Effector memory CD8-positive, alpha-beta T cell (primary cell): Measurements from ENCODE around the gene CD247.

ENCODE experiments used
- ATAC-seq: fragments of 150-1000 bp; cut with Tn5 transposase; replicated peaks from 2 replicates; pipeline ENCODE4 v1.10.0; 2021; ENCODE audit warnings: mild to moderate bottlenecking, moderate library complexity
- DNase-seq, 3 experiments: peaks; one replicate each; pipeline ENCODE4 v3.0.0; 2021
- H3K27ac Mint-ChIP-seq, 2 donors: one replicate each; pipeline ENCODE4 v1.8.0; 2022; ENCODE audit warnings: mild to moderate bottlenecking in 2 of 2, mixed read lengths in 2 of 2, moderate library complexity in 2 of 2
- H3K27me3 Mint-ChIP-seq, 2 donors: one replicate each; pipeline ENCODE4 v1.8.0; 2022; ENCODE audit warnings: mixed read lengths in 2 of 2
- H3K36me3 Mint-ChIP-seq: one replicate; pipeline ENCODE4 v1.8.0; 2022; ENCODE audit warnings: mild to moderate bottlenecking, moderate library complexity, mixed read lengths; ENCODE audit not compliant: insufficient read depth
- H3K4me1 Mint-ChIP-seq, 2 donors: one replicate each; pipeline ENCODE4 v1.8.0; 2022; ENCODE audit warnings: low read depth in 2 of 2, mixed read lengths in 2 of 2
- H3K4me3 Mint-ChIP-seq, 2 donors: one replicate each; pipeline ENCODE4 v1.8.0; 2022; ENCODE audit warnings: mild to moderate bottlenecking in 2 of 2, mixed read lengths in 2 of 2, moderate library complexity in 2 of 2
- H3K9me3 Mint-ChIP-seq, 2 donors: one replicate each; pipeline ENCODE4 v1.8.0; 2022; ENCODE audit warnings: mixed read lengths in 2 of 2

CD247 gene

DNA sequence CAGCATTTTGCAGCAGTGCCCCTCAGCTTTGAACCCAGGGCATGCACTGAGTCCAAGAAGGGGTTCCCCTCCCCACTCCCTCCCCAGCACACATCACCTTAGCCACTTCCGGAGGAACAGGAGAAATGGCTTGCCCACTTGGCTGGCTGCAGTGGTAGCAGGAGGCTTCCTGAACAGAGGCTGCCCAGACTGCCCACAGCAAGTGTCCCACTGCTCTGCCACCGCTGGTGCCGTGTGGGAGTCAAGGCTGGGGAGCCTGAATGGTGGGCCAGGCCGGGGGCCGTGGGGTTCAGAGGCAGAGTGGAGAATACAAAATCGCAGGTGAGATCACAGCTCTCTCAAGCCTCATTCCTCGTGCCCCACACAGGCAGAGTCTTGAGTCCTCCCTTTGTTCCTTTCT, 34.5 kb downstream of the CD247 start:
- ATAC-seq (peak; percentile 31), DNase-seq (no peak)
- Mint-ChIP-seq H3K4me3 (peak overlapping the region; percentile 77 to 79), H3K27me3 (no peaks in the 10 kb centered on the region), H3K4me1 (peaks cover 81 to 97% of the 10 kb centered on the region in 2 donors), H3K36me3 (peaks cover 78% of the 10 kb centered on the region), H3K9me3 (no peaks in the 10 kb centered on the region), H3K27ac (peak overlapping the region; percentile 89 to 95)

- Mint-ChIP-seq H3K27ac (peak overlapping the region; percentile 89 to 95), H3K36me3 (peaks cover 77% of the 10 kb centered on the region), H3K27me3 (no peaks in the 10 kb centered on the region), H3K4me1 (peaks cover 85 to 96% of the 10 kb centered on the region in 2 donors), H3K9me3 (no peaks in the 10 kb centered on the region), H3K4me3 (peak overlapping the region; percentile 77 to 79)
- ATAC-seq (peak; percentile 13), DNase-seq (no peak)
These were observed 36.1 kb downstream of the CD247 start for GRCh38 chr1:167482184-167482583.

DNA sequence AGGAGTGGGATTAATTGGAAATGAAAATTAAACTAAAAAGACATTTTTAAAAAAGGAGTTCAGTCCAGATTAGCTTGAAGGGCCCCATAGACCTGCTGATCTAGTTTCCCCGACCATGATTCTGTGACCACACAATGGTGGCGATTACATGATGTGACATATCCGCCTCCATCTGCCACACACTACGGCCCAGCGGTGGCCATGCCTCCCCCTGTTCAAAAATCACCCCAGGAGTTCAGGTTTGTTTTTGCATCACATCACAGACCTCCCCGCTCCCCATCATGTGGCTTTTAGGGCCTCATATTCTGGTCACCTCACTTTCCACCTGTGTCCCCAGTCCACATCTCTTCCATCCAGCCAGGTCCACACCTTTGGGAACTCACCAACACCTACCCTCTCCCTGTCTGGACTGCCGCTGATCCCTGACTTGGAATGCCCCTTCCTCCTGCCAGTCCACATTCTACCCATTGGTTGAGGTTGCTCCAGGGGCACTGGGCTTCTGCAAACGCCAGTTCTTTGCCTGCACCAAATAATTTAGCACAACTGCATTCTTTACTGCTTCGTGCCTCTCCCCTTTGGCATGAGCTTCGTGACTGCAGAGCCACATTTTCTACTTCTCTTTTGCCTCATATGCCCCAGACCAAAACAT, 38.9 kb downstream of the CD247 start:
- ATAC-seq: peak; percentile 60
- no peaks in the 10 kb centered on the region for H3K27me3 Mint-ChIP-seq
- H3K36me3 Mint-ChIP-seq: peaks cover 82% of the 10 kb centered on the region
- no peaks in the 10 kb centered on the region for H3K9me3 Mint-ChIP-seq
- H3K27ac Mint-ChIP-seq: peak overlapping the region; percentile 56 to 61
- H3K4me1 Mint-ChIP-seq: peaks cover 78 to 95% of the 10 kb centered on the region in 2 donors
- H3K4me3 Mint-ChIP-seq: peak overlapping the region; percentile 20 to 28
- no peak for DNase-seq

DNA sequence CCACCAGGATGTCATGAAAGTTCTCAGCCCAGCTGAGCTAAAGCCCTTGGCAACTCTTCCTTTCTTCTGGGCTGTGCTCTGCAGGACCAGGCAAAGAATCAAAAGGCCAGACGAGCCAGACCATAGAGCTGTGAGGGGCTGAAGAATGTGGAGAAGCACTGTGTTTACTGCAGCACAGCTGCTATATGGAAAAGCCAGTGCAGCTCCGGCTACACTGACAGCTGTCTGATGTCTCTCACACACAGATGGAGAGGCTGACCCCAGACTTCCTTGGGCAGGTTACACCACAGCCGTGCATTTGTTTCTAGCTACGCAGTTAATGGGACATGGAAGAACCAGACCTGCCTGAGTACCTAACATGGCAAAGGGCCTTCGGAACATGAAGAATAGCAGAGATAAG, 40.3 kb downstream of the CD247 start:
- peaks cover 77 to 95% of the 10 kb centered on the region in 2 donors for H3K4me1 Mint-ChIP-seq
- H3K4me3 Mint-ChIP-seq: peak overlapping the region; percentile 27 to 43
- no peak for ATAC-seq
- peaks cover 81% of the 10 kb centered on the region for H3K36me3 Mint-ChIP-seq
- no peak for DNase-seq
- H3K27me3 Mint-ChIP-seq: no peaks in the 10 kb centered on the region
- peak overlapping the region; percentile 56 to 74 for H3K27ac Mint-ChIP-seq
- H3K9me3 Mint-ChIP-seq: no peaks in the 10 kb centered on the region

GRCh38 chr1:167476061-167476460, 42.3 kb downstream of the CD247 start:
- no peak for ATAC-seq
- Mint-ChIP-seq H3K4me1 (peaks cover 69 to 90% of the 10 kb centered on the region in 2 donors), H3K9me3 (no peaks in the 10 kb centered on the region), H3K27ac (peak overlapping the region; percentile 56 to 77), H3K4me3 (peak overlapping the region; percentile 36 to 79), H3K27me3 (no peaks in the 10 kb centered on the region), H3K36me3 (peaks cover 84% of the 10 kb centered on the region)
- DNase-seq: no peak

DNA sequence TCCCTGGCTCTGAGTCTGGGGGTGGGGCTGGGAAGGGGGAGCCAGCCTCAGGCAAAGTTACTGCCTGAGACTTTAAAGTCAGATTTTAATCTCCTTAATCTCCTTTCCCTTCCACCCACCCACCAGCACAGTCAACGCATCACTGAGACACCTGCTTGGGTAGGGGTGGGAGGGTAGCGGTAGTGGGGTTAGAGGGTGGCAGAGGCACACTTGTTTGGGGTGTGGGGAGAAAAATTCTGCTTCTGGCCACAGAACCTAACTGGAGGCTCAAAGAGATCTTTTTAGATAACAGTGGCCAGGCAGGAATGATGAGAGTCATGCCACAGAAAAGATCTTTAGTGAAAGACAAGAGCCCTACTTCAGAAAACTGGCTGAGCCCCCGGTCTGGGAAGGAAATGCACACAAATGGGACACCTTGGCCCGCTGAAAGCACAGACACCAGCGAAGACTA, 44.1 kb downstream of the CD247 start:
- DNase-seq (no peak), ATAC-seq (peak; percentile 83)
- no peaks in the 10 kb centered on the region for H3K27me3 Mint-ChIP-seq
- peak overlapping the region; percentile 70 to 79 for H3K4me3 Mint-ChIP-seq
- no peaks in the 10 kb centered on the region for H3K9me3 Mint-ChIP-seq
- peaks cover 84% of the 10 kb centered on the region for H3K36me3 Mint-ChIP-seq
- H3K27ac Mint-ChIP-seq: peak overlapping the region; percentile 77 to 83
- H3K4me1 Mint-ChIP-seq: peaks cover 58 to 82% of the 10 kb centered on the region in 2 donors

GRCh38 chr1:167473761-167474160, 44.6 kb downstream of the CD247 start:
- no peaks in the 10 kb centered on the region for H3K27me3 Mint-ChIP-seq
- H3K27ac Mint-ChIP-seq: peak overlapping the region; percentile 77 to 83
- peak overlapping the region; percentile 70 to 79 for H3K4me3 Mint-ChIP-seq
- no peaks in the 10 kb centered on the region for H3K9me3 Mint-ChIP-seq
- DNase-seq (no peak), ATAC-seq (peak; percentile 65)
- peaks cover 59 to 82% of the 10 kb centered on the region in 2 donors for H3K4me1 Mint-ChIP-seq
- peaks cover 86% of the 10 kb centered on the region for H3K36me3 Mint-ChIP-seq

DNA sequence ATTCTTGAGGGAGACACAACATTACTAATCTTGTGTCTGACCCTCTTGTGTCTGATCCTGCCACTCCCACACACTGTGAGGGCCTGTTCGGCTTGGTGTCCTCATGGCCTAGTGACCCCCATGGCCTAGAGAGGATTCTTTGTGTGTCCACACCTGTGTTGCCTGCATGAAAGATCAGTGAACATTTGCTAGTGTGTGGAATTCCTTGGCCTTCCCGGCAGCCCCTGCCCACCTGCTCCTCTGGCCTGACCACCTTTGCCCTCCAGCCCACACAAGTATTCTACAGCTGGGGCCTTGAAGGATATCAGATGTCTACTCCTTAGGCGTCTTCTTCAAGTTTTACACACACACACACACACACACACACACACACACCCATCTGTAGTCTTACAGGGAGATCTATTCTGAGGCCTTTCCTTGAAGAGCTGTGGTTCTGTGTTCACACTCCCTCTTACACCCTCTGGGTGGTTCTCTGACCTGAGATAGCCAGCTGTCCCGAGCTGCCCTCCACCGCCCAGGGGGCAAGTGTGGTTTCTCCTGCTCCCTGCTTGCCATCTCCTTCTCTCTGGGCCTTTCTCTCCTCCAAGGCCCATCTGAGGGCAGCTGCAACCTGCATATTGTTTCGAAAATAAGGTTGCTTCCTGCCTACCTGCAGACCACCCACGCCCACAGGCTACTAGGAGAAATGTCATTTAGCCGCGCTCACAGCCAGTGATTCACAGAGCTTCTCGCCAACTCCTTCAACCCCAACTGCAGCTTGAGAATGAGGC, 45.4 kb downstream of the CD247 start:
- H3K27me3 Mint-ChIP-seq: no peaks in the 10 kb centered on the region
- peak overlapping the region; percentile 77 to 83 for H3K27ac Mint-ChIP-seq
- H3K36me3 Mint-ChIP-seq: peaks cover 85% of the 10 kb centered on the region
- H3K4me1 Mint-ChIP-seq: peaks cover 57 to 83% of the 10 kb centered on the region in 2 donors
- ATAC-seq (no peak), DNase-seq (no peak)
- no peaks in the 10 kb centered on the region for H3K9me3 Mint-ChIP-seq
- peak overlapping the region; percentile 70 to 79 for H3K4me3 Mint-ChIP-seq

DNA sequence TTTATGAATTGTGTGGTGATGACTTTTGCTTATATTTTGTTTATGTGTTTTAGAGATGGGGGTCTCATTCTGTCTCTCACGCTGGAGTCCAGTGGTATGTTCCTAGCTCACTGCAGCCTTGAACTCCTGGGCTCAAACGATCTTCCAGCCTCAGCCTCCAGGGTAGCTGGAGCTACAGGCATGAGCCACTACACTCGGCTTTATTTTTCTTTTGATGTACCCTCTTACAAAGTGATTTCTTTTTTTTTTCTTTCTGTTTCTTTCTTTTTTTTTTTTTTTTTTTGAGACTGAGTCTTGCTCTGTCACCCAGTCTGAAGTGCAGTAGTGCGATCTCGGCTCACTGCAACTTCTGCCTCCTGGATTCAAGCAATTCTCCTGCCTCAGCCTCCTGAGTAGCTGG, 46.8 kb downstream of the CD247 start:
- Mint-ChIP-seq H3K9me3 (no peaks in the 10 kb centered on the region), H3K4me3 (peak overlapping the region in 1 of 2 donors; percentile 43), H3K4me1 (peaks cover 48 to 69% of the 10 kb centered on the region in 2 donors), H3K36me3 (peaks cover 83% of the 10 kb centered on the region), H3K27me3 (no peaks in the 10 kb centered on the region), H3K27ac (peak overlapping the region in 1 of 2 donors; percentile 83)
- ATAC-seq (no peak), DNase-seq (no peak)

DNA sequence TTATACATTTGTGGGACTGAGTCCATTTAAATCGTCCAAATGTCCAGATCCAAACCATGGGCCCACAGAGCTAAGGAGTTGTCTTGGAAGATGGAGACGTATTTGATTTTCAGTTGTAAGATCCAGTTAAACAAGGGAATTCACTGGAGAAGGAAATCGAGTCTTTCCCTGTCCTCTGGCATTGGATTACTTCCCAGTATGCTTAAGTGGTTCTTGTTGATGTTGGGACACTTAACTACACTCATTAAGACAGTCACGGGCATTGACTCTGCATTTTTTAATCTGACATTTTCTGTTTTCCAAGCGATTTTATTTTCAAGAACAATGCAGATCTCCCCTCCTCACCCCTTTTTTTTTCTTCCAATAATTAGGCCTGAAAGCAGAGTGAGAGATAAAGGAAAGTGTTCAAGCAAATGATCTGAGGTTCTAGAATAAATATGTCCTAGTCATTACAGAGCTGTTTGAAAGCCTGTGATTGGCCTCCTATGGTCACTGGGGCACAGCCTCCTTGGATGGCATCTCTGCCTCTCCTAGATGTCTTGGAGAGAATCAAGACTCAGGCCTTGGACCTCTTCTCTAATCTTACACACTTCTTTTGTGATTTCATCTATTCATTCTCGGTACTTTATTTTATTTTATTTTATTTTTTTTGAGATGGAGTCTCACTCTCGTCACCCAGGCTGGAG, 48.9 kb downstream of the CD247 start:
- ATAC-seq: no peak
- H3K9me3 Mint-ChIP-seq: no peaks in the 10 kb centered on the region
- peak overlapping the region; percentile 58 to 83 for H3K27ac Mint-ChIP-seq
- peaks cover 80% of the 10 kb centered on the region for H3K36me3 Mint-ChIP-seq
- DNase-seq: no peak
- no peak overlapping the region for H3K4me3 Mint-ChIP-seq
- peaks cover 40 to 63% of the 10 kb centered on the region in 2 donors for H3K4me1 Mint-ChIP-seq
- H3K27me3 Mint-ChIP-seq: no peaks in the 10 kb centered on the region

DNA sequence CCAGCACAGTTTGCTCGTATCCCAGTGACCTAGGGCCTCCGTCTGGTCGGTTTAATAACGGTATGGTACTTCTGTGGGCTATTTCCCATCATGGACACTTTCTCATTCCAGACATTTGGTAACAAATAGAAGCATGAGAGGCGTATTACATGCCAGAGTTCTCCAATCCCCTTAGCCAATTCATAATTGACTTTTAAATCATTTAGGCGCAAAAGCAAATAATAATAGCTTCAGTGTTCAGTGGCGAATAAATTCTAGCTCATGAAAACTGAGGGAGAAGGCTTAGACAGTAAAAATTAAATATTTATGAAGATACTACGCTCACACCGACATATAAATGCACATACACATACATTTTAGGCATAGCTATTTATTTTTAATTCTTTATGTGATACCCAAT, 50.6 kb downstream of the CD247 start:
- peaks cover 29 to 62% of the 10 kb centered on the region in 2 donors for H3K4me1 Mint-ChIP-seq
- DNase-seq: no peak
- H3K27me3 Mint-ChIP-seq: no peaks in the 10 kb centered on the region
- H3K9me3 Mint-ChIP-seq: no peaks in the 10 kb centered on the region
- H3K27ac Mint-ChIP-seq: peak overlapping the region; percentile 58 to 83
- H3K4me3 Mint-ChIP-seq: no peak overlapping the region
- H3K36me3 Mint-ChIP-seq: peaks cover 76% of the 10 kb centered on the region
- ATAC-seq: no peak

DNA sequence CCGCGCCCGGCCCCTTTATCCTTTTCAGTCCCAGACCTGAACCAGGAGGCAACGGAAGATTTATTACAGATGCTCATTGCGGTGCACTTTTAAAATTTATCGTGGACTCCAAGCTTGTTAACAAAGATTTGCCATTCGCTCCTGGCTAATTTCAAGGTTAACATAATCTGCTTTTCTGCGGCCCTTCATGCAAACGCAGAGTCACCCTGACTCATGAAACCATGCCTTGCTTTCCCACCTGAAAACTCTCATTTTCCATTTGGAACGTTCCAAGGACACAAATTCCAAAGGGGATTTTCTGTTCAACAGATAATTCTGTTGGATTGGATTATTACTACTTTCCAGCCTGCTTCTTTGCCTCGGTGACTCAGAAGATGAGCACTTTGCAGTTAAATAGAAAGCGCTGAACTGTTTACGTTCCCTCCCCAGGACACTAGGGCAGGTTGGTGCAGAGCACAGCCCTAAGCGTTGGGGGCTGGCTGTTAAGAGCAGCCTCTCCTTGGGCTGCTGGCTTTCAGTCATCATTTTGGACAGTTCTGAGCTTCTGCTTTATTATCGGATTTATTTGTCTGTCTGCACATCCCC, 51.1 kb downstream of the CD247 start:
- no peaks in the 10 kb centered on the region for H3K27me3 Mint-ChIP-seq
- peak overlapping the region in 1 of 2 donors; percentile 58 for H3K27ac Mint-ChIP-seq
- H3K36me3 Mint-ChIP-seq: peaks cover 77% of the 10 kb centered on the region
- ATAC-seq: no peak
- DNase-seq: no peak
- peaks cover 30 to 58% of the 10 kb centered on the region in 2 donors for H3K4me1 Mint-ChIP-seq
- no peaks in the 10 kb centered on the region for H3K9me3 Mint-ChIP-seq
- no peak overlapping the region for H3K4me3 Mint-ChIP-seq

GRCh38 chr1:167465743-167466142, 52.6 kb downstream of the CD247 start:
- Mint-ChIP-seq H3K4me1 (peaks cover 27 to 51% of the 10 kb centered on the region in 2 donors), H3K9me3 (no peaks in the 10 kb centered on the region), H3K4me3 (no peak overlapping the region), H3K27ac (peak overlapping the region; percentile 24 to 81), H3K27me3 (no peaks in the 10 kb centered on the region), H3K36me3 (peaks cover 81% of the 10 kb centered on the region)
- DNase-seq (no peak), ATAC-seq (no peak)
